ENCODE results near the gene DEK. TPM values are rescaled to one million over a fixed set of nuclear protein-coding genes. Genes with fewer than 3 reads are reported as not detected.
"Not testable (repeated sequence)": the region's sequence is repeated elsewhere in the genome, so short reads cannot be mapped to it uniquely, and the experiment has no call there.

Gene DEK
- total RNA-seq, 1 donor from 2014 or later, result 59.8 TPM

- no peak for DNase-seq (ENCODE audit: low spot score)
These were observed 24.1 kb downstream of the DEK start for GRCh38 chr6:18240230-18240629.

DNA sequence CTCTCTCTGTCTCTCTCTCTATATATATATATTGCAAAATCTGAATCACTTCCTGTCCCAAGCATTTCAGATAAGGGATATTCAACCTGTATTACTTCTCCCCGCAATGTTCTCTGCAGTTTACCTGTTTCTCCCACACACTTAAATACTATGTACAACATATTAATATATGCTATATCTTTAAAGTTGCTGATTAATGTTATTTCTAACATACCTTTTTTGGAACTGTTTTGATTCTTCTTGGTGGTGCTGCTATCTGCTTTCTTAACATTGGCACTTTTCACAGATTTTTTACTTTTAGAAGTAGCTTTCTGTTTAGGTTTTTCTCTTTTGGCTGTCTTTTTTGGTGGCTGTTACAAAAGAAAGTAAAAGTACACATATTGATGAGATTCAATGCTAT, 27.2 kb downstream of the DEK start:
- DNase-seq (ENCODE audit: low spot score), result no peak

GRCh38 chr6:18235524-18235923, 28.8 kb downstream of the DEK start:
- DNase-seq (ENCODE audit: low spot score), result no peak

GRCh38 chr6:18234564-18234963, 29.8 kb downstream of the DEK start:
- no peak for DNase-seq (ENCODE audit: low spot score)

GRCh38 chr6:18233770-18234169, 30.6 kb downstream of the DEK start:
- not testable (repeated sequence) for DNase-seq (ENCODE audit: low spot score)

GRCh38 chr6:18231856-18232255, 32.5 kb downstream of the DEK start:
- DNase-seq (ENCODE audit: low spot score), result not testable (repeated sequence)

GRCh38 chr6:18228590-18228989, 35.7 kb downstream of the DEK start:
- DNase-seq (ENCODE audit: low spot score), result not testable (repeated sequence)

DNA sequence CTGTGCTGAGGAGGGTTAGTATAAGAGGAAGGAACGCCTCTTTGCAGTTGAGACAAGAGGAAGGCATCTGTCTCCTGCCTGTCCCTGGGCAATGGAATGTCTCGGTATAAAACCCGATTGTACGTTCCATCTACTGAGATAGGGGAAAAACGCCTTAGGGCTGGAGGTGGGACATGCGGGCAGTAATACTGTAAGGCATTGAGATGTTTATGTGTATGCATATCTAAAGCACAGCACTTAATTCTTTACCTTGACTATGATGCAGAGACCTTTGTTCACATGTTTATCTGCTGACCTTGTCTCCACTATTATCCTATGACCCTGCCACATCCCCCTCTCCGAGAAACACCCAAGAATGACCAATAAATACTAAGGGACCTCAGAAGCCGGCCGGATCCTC, 37.2 kb downstream of the DEK start:
- not testable (repeated sequence) for DNase-seq (ENCODE audit: low spot score)

- DNase-seq (ENCODE audit: low spot score), result not testable (repeated sequence)
These were observed 37.8 kb downstream of the DEK start for GRCh38 chr6:18226451-18227105.

DNA sequence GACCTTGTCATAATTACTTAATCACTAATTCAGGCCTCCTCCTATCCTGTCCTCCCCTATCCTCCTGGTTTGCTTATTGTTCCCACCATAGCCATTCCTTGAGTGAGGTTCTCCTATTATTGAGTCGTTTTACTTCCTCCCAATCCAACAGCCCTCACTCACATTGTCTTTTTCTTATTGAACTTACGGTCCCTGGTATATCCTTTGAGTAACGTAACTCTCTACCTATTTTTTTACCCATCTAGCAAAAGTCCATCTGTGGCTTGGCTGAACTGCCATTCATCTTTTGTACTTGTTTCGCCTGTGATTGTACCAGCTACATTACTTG, 43.1 kb downstream of the DEK start:
- DNase-seq (ENCODE audit: low spot score), result no peak

DNA sequence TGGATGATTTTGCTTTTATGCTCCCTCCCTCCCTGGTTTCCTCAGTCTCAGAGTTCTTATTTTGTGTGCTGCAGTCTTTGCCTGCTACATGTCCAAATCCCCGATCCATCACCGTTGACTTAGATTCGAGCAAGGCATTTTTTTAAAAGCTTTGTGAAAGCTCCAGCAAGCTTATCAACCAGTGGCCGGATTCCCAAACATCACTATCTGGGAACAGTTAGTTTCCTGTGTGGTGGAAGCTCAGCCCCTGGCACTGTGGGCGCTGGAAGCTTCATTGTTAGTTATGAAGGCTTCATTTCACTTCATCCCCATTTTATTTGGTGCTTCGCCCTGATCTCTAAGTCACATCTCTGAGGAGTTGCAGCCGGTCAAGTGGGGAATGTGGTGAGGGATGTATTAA, 44.7 kb downstream of the DEK start:
- DNase-seq (ENCODE audit: low spot score), result no peak

DNA sequence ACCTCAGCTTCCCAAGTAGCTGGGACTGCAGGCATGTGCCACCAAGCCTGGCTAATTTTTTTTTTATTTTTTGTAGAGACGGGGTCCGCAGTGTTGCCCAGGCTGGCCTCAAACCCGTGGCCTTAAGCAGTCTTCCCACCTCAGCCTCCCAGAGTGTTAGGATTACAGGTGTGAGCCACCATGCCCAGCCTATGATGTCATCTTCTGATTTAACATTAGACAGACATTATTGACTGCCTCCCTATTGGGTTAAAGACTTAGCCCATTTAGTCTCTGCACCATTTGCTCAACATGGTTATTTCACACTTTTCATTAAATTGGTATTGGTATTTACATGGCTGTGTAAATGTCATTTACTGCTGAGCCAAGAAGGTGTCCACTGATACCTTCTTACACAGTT, 46.1 kb downstream of the DEK start:
- no peak for DNase-seq (ENCODE audit: low spot score)

- DNase-seq (ENCODE audit: low spot score), result no peak
These were observed 47.9 kb downstream of the DEK start for GRCh38 chr6:18216411-18216810.

GRCh38 chr6:18215436-18215835, 48.9 kb downstream of the DEK start:
- no peak for DNase-seq (ENCODE audit: low spot score)

DNA sequence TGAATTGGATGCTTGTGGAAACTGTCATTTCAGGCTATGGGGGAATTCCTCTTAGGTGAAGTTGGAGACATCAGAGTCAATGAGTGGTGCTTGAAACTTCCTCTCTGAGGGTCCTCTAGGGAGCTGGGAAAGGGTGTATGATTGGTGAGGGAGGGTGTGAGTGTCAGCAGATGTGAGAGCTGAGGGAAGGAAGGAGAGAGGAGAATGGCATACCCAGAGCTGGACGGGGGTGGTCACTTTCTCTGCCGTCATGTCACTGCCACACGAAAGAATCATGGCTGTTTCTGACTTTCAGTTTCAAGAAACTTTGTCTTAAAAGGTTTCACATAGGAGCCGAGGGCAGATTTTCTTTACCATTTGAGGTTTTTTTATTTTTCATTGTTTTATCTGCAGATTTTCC, 50.3 kb downstream of the DEK start:
- no peak for DNase-seq (ENCODE audit: low spot score)

DNA sequence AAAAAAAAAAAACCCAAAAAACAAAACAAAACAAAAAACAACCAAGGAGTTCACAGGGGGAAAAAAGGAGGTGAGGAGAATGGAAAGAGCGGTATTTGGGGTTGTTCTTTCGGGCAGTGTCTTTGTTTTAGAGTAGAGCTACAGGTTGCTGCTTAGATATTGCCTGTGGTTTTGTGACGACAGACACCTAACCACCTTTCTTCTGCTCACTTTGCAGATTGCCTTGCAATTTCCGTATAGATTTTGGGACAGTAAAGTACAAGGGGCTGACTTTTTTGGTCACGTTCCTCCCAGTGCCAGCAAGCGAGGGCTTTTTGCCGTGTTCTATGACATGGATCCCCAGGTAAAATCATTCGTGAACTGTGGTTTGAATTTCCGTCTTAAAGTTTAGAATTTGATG, 50.9 kb downstream of the DEK start:
- DNase-seq (ENCODE audit: low spot score), result no peak

GRCh38 chr6:18212231-18212630, 52.1 kb downstream of the DEK start:
- DNase-seq (ENCODE audit: low spot score), result no peak

GRCh38 chr6:18211338-18211737, 53.0 kb downstream of the DEK start:
- no peak for DNase-seq (ENCODE audit: low spot score)

GRCh38 chr6:18210707-18211106, 53.6 kb downstream of the DEK start:
- no peak for DNase-seq (ENCODE audit: low spot score)

DNA sequence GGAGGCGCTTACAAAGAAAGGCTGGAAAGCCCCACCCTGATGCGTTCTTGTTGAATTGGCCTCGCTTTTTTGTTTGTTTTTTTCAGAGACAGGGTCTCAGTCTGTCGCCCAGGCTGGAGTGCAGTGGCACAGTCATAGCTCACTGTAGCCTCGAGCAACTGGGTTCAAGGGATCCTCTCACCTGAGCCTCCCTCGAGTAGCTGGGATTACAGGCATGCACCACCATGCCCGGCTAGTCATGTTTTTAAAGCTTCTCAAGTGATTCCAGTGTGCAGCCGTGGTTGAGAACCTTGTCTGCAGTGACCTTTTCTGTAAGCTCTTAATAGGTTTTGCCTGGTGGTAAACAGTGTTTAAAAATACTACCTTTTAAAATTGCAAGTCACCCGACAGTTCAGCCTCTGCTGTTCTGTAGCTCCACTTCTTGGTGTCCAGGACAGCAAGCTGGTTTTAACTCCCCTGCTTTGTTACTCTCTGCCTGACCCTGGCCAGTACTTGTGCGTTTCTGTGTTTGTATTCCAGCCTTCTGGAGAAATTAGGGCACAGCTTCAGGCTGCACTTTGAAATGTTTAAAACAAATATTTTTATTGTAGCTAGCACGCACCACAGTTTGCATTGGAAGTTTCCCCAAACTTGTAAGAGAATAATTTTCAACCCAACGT, 54.7 kb downstream of the DEK start:
- DNase-seq (ENCODE audit: low spot score), result no peak

- DNase-seq (ENCODE audit: low spot score), result not testable (repeated sequence)
These were observed 55.6 kb downstream of the DEK start for GRCh38 chr6:18208778-18209177.

DNA sequence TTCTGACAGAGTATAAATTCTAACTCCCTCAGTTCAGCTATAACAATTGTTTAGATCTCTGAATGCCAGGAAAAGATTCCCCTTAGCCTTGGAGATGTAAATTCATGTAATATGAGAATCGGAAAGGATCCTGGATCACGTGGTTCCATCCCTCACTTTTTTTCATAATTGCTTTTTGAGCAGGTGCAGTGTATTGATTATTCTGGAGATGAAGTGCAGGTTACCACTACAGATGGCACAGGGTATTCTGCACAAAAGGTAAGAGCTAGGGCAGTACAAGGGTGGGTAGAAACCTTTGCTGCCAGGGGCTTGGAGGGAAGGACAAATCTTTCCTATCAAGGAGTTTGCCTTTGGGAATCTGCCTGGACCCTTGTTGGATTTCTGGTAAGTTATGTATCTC, 56.4 kb downstream of the DEK start:
- DNase-seq (ENCODE audit: low spot score), result no peak

- DNase-seq (ENCODE audit: low spot score), result peak; percentile 56
These were observed 56.9 kb downstream of the DEK start for GRCh38 chr6:18207438-18207837.

DNA sequence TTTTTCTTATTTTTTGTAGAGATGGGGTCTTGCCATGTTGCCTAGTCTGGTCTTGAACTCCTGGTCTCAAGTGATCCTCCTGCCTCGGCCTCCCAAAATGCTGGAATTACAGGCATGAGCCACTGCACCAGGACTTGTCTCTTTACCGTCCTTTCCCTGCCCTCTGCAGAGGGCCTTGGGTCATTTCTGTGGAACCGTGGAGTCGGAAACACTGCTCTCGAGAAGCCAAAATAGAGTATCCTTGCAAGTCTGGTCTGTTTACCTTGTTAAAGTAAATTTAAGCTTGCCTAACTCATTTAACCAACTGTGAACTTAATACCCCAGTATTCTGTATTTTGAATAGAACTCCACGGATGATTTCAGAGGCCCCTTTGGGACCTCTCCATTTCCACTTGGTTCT, 57.7 kb downstream of the DEK start:
- DNase-seq (ENCODE audit: low spot score), result no peak
